GM12875 (cell line): Measurements from ENCODE around the gene SH3TC1.

Experiments
- H3K4me3 ChIP-seq: one replicate; pipeline ENCODE4 v1.5.1; 2011; ENCODE audit warnings: low read depth, low read length, control low read depth
- TF ChIP-seq, protein P1 (sequence below): IDR thresholded peaks from 2 replicates; pipeline ENCODE4 v1.5.1; 2011; ENCODE audit warnings: low read depth, mild to moderate bottlenecking, control low read depth, inconsistent platforms, low read length, moderate library complexity, borderline replicate concordance; ENCODE audit not compliant: insufficient read depth

The SH3TC1 gene

DNA sequence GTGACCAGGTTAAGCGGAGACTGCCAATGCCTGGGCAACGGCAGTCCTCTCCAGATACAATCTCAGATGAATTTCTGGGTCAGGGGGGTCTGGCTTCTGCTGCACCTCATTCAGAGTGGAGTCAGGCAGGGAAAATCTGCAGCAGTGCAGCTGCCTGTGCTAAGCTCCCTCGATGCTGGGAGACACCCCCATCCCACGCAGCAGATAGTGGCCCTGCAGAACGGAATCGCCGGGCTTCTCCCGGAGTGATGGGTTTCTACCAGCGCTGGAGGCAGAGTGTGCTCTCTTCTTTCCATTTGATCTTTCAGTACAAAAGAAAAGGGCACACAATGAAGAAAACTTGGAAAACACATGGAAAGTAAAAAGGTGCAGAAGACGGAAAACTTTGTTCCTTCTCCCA, 45.6 kb upstream of the SH3TC1 start:
- no peak overlapping the region for H3K4me3 ChIP-seq
- TF ChIP-seq, protein P1, sequence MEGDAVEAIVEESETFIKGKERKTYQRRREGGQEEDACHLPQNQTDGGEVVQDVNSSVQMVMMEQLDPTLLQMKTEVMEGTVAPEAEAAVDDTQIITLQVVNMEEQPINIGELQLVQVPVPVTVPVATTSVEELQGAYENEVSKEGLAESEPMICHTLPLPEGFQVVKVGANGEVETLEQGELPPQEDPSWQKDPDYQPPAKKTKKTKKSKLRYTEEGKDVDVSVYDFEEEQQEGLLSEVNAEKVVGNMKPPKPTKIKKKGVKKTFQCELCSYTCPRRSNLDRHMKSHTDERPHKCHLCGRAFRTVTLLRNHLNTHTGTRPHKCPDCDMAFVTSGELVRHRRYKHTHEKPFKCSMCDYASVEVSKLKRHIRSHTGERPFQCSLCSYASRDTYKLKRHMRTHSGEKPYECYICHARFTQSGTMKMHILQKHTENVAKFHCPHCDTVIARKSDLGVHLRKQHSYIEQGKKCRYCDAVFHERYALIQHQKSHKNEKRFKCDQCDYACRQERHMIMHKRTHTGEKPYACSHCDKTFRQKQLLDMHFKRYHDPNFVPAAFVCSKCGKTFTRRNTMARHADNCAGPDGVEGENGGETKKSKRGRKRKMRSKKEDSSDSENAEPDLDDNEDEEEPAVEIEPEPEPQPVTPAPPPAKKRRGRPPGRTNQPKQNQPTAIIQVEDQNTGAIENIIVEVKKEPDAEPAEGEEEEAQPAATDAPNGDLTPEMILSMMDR: no peak

DNA sequence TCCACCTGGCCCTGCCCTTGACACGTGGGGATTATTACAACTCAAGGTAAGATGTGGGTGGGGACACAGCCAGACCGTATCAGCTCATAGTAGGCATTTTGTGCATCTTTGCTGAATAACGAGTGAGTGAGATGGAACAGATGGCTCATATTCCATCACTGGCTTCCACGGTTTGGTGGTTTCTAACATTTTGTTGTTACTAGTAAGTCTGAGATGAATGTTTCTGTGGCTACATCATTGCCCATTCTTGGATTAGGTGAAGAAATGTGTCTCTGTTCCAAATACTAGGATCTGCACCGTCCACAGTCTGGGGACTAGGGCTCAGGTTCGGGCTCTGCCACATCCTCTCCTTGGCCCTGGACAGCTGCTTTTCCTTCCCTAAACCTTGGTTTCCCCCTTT, 44.0 kb upstream of the SH3TC1 start:
- TF ChIP-seq, protein P1: no peak
- no peak overlapping the region for H3K4me3 ChIP-seq

DNA sequence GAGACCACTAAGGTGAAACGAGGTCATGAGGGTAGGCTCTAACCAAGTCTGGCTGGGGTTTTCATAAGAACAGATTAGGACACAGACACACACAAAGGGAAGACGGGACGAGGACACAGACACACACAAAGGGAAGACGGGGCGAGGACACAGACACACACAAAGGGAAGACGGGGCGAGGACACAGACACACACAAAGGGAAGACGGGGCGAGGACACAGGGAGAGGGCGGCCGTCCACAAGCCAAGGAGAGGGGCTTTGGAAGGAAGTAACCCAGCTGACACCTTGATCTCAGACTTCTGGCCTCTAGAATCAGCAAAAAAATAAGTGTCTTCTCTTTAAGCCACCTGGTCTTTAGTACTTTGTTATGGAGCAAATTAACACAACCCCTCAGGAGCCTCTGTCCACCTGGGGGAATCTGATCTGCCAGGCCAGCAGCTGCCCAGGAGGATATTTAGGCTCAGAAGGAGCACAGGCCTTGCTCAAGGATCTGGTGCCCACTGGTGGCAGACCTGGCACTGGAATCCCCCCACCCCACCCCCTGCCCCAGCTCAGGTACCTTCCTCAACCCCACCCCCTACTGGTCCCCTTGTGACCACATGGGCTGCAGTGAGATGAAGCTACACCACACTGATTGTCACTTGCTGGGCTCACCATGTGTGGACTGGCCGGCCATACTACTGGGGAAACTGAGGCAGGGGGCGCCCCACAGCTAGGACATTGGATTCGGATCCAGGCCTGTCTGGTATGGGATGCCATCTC, 43.2 kb upstream of the SH3TC1 start:
- TF ChIP-seq, protein P1: no peak
- H3K4me3 ChIP-seq: no peak overlapping the region

DNA sequence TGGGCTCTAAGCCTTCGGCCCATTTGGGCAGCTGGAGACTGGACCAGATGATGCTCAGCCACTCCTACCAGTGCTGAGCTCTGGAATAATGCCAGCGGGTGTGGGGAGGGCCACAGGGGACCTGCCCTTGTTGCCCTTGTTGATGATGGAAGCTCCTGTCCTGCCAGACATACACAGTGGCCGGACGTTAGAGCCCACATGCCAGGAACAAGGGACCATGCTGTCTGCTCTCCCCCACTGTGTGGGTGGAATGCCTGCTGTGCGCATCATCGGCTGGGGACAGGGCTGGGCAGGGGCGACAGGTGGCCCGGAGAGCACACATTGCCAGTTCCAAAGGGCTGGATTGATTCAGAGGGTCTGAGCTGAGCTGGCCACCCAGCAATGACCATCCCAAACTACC, 42.5 kb upstream of the SH3TC1 start:
- TF ChIP-seq, protein P1: no peak
- no peak overlapping the region for H3K4me3 ChIP-seq

DNA sequence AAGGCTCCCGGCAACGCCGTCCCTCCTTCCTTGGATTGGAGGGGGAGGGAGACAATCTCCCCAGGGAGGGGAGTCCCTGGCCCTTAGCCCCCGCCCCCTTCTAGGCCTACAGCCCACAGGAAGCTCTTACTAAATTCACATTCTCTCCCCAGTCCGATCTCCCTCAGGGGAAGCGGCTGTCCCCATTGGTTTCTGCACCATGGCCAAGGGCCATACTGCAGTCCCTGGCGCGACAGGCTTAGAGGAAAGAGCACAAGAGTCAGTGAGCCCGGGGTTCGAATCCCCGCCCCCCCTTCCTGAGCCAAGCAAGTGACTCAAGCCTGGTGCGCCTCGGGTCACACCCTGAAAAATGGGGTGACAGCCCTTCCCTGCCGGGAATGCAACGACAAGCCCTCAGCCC, 41.6 kb upstream of the SH3TC1 start:
- TF ChIP-seq, protein P1: no peak
- H3K4me3 ChIP-seq: no peak overlapping the region

DNA sequence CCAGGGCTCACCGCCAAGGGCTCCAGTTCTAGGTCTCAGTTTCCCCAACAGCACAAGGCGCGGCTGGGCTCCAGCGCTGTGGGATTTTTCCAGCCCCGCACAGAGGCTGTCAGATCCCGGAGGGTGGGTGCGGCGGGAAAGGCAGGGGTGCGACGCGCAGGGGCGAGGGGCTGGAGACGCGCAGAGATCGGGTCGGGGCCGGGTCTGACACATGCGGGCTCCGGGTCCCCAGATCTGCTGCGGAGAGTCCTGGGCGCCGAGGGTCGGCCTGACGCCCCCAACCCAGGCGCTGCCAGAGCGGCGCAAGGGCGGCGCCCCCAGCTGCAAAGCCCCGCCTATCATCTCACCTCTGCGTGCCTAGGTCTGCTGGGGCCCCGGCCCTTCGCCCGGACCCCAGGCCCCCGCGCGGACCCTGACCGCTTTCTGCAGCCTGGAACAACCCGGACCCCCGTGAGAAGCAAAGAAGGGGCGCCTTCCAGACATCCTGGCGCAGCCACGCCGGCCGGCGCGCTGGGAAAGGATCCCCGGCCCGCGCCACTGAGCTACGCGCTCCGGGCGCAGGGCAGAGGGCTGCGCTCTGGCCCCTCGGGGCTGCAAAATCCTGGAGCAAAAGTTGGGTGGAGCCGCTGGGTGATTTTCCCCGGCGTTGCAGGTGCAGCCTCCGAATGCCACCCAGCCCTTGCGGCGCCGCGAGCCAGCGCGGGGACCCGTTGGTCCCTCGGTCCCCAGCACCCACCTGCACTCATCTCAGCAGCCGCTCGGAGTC, 41.0 kb upstream of the SH3TC1 start:
- TF ChIP-seq, protein P1: no peak
- peak overlapping the region; percentile 54 for H3K4me3 ChIP-seq
